ENCODE results near the gene BORCS5. TPM values are rescaled to one million over a fixed set of nuclear protein-coding genes. Genes with fewer than 3 reads are reported as not detected.

The BORCS5 gene
- total RNA-seq, 4 donors from 2014 or later: 7.6 to 20.4 (median 10.0) TPM

- Histone ChIP-seq H3K27me3 (no peaks in the 10 kb centered on the region), H3K27ac (no peak overlapping the region), H3K36me3 (peaks cover 0 to 16% (median 0%) of the 10 kb centered on the region in 3 donors), H3K9me3 (no peaks in the 10 kb centered on the region), H3K4me1 (peaks cover 0 to 29% (median 4%) of the 10 kb centered on the region in 3 donors), H3K4me3 (no peak overlapping the region)
- no peak for TF ChIP-seq POLR2A (IDR thresholded peaks at IDR 0.05)
- no peak for TF ChIP-seq CTCF (IDR thresholded peaks at IDR 0.05)
- intact Hi-C loops (cut with DNase I): no loop called here
- 78 to 88% methylated on average over 9 of the region's 9 CpGs for WGBS, 2 donors
- DNase-seq: no peak
Measured at GRCh38 chr12:12503384-12504078, 146.7 kb downstream of the BORCS5 start.

GRCh38 chr12:12505544-12506495, 148.9 kb downstream of the BORCS5 start:
- Histone ChIP-seq H3K4me3 (peak overlapping the region in 3 of 4 donors; percentile 1 to 38 (median 16)), H3K4me1 (peaks cover 0 to 38% (median 4%) of the 10 kb centered on the region in 3 donors), H3K27me3 (no peaks in the 10 kb centered on the region), H3K36me3 (peaks cover 0 to 11% (median 0%) of the 10 kb centered on the region in 3 donors), H3K9me3 (no peaks in the 10 kb centered on the region), H3K27ac (peak overlapping the region; percentile 10 to 77 (median 66))
- no peak for DNase-seq
- intact Hi-C loops (cut with DNase I): no loop called here
- no peak for TF ChIP-seq POLR2A (IDR thresholded peaks at IDR 0.05)
- no peak for TF ChIP-seq CTCF (IDR thresholded peaks at IDR 0.05)
- 56 to 68% methylated on average over 11 of the region's 11 CpGs for WGBS, 2 donors

- intact Hi-C loops (cut with DNase I): no loop called here
Measured at GRCh38 chr12:12506496-12506890, 149.6 kb downstream of the BORCS5 start.

GRCh38 chr12:12507121-12507520, 150.2 kb downstream of the BORCS5 start:
- no peaks in the 10 kb centered on the region for H3K27me3 ChIP-seq
- H3K9me3 ChIP-seq: no peaks in the 10 kb centered on the region
- H3K4me3 ChIP-seq: no peak overlapping the region
- peaks cover 0 to 5% (median 0%) of the 10 kb centered on the region in 3 donors for H3K36me3 ChIP-seq
- peaks cover 0 to 38% (median 4%) of the 10 kb centered on the region in 3 donors for H3K4me1 ChIP-seq
- TF ChIP-seq POLR2A (IDR thresholded peaks at IDR 0.05) (no peak), CTCF (IDR thresholded peaks at IDR 0.05) (no peak)
- no peak for DNase-seq
- intact Hi-C loops (cut with DNase I): no loop called here
- peak overlapping the region in 2 of 4 donors; percentile 68 to 77 for H3K27ac ChIP-seq
- WGBS, 2 donors: 82% methylated on average over 1 of the region's 1 CpG

More at GRCh38 chr12:12506496-12506890, 149.6 kb downstream of the BORCS5 start:
- Histone ChIP-seq H3K27ac (peak overlapping the region; percentile 10 to 77 (median 66)), H3K36me3 (peaks cover 0 to 11% (median 0%) of the 10 kb centered on the region in 3 donors), H3K9me3 (no peaks in the 10 kb centered on the region), H3K27me3 (no peaks in the 10 kb centered on the region), H3K4me1 (peaks cover 0 to 38% (median 4%) of the 10 kb centered on the region in 3 donors), H3K4me3 (peak overlapping the region in 3 of 4 donors; percentile 1 to 38 (median 16))
- TF ChIP-seq CTCF (IDR thresholded peaks at IDR 0.05): no peak
- 60 to 87% methylated on average over 3 of the region's 3 CpGs for WGBS, 2 donors
- DNase-seq: no peak
